HEK293T (cell line): ENCODE data around the gene GC.

ENCODE experiments used
- CTCF ChIA-PET: fragments of 350-600 bp; formaldehyde crosslinking; extraction: SDS; loops from one replicate; lab custom pipeline; 2021; ENCODE audit warnings: antibody characterized with exemption, inconsistent platforms; lab: Yijun Ruan, JAX
- POLR2A ChIA-PET: fragments of 350-600 bp; formaldehyde crosslinking; extraction: SDS; loops from one replicate; lab custom pipeline; 2020; ENCODE audit warnings: antibody characterized with exemption, inconsistent platforms; lab: Yijun Ruan, JAX
- DNase-seq: peaks from one replicate; pipeline ENCODE4 v3.0.0; 2012; ENCODE audit warnings: mixed read lengths; ENCODE audit errors: extremely low spot score
- ARNT ChIP-seq: fragments of 450-650 bp; IDR thresholded peaks from 2 replicates; pipeline ENCODE4 v1.6.1; 2017; ENCODE audit warnings: mild to moderate bottlenecking
- BHLHE40 ChIP-seq: fragments of 450-650 bp; IDR thresholded peaks from 2 replicates; pipeline ENCODE4 v1.6.1; 2016; ENCODE audit warnings: mild to moderate bottlenecking, moderate library complexity, borderline replicate concordance
- CTBP1 ChIP-seq: fragments of 450-650 bp; IDR thresholded peaks from 2 replicates; pipeline ENCODE4 v1.6.1; 2016; ENCODE audit warnings: borderline replicate concordance
- ELF4 ChIP-seq: fragments of 450-650 bp; IDR thresholded peaks from 2 replicates; pipeline ENCODE4 v1.6.1; 2017; ENCODE audit warnings: antibody characterized with exemption
- FOXA1 ChIP-seq: fragments of 450-650 bp; IDR thresholded peaks from 2 replicates; pipeline ENCODE4 v1.6.1; 2016; ENCODE audit warnings: mild to moderate bottlenecking
- FOXK2 ChIP-seq: fragments of 450-650 bp; IDR thresholded peaks from 2 replicates; pipeline ENCODE4 v1.6.1; 2016; ENCODE audit warnings: mild to moderate bottlenecking
- FOXM1 ChIP-seq: fragments of 450-650 bp; IDR thresholded peaks from 2 replicates; pipeline ENCODE4 v1.6.1; 2017; ENCODE audit warnings: mild to moderate bottlenecking, borderline replicate concordance
- HDGF ChIP-seq: fragments of 450-650 bp; IDR thresholded peaks from 2 replicates; pipeline ENCODE4 v1.6.1; 2017; ENCODE audit warnings: antibody characterized with exemption, borderline replicate concordance
- L3MBTL2 ChIP-seq: fragments of 450-650 bp; conservative IDR thresholded peaks from 2 replicates; pipeline ENCODE4 v1.6.1; 2016; ENCODE audit warnings: mild to moderate bottlenecking
- LEF1 ChIP-seq: fragments of 450-650 bp; IDR thresholded peaks from 2 replicates; pipeline ENCODE4 v1.6.1; 2017; ENCODE audit warnings: mild to moderate bottlenecking, borderline replicate concordance
- NFRKB ChIP-seq: fragments of 450-650 bp; IDR thresholded peaks from 2 replicates; pipeline ENCODE4 v1.6.1; 2016; ENCODE audit warnings: mild to moderate bottlenecking, moderate library complexity
- PKNOX1 ChIP-seq: fragments of 450-650 bp; IDR thresholded peaks from 2 replicates; pipeline ENCODE4 v1.6.1; 2016
- SP1 ChIP-seq: fragments of 450-650 bp; IDR thresholded peaks from 2 replicates; pipeline ENCODE4 v1.6.1; 2017
- SUZ12 ChIP-seq: fragments of 450-650 bp; IDR thresholded peaks from 2 replicates; pipeline ENCODE4 v1.6.1; 2016; ENCODE audit warnings: mild to moderate bottlenecking
- TARDBP ChIP-seq: fragments of 450-650 bp; IDR thresholded peaks from 2 replicates; pipeline ENCODE4 v1.6.1; 2016
- ZNF384 ChIP-seq: fragments of 450-650 bp; IDR thresholded peaks from 2 replicates; pipeline ENCODE4 v1.6.1; 2016

GC gene

GRCh38 chr4:71771613-71772012 lies 12.3 kb downstream of the GC start:
- DNase-seq: no peak
- CTCF ChIA-PET: no interaction called here
- TF ChIP-seq FOXA1: no peak
- no peak for TF ChIP-seq TARDBP
- TF ChIP-seq PKNOX1: no peak
- no peak for TF ChIP-seq CTBP1
- no peak for TF ChIP-seq SUZ12
- no peak for TF ChIP-seq FOXM1
- TF ChIP-seq BHLHE40: no peak
- no peak for TF ChIP-seq HDGF
- no peak for TF ChIP-seq FOXK2
- POLR2A ChIA-PET: no interaction called here

GRCh38 chr4:71769434-71769833 lies 14.4 kb downstream of the GC start:
- POLR2A ChIA-PET: no interaction called here
- DNase-seq: no peak
- CTCF ChIA-PET: no interaction called here
- TF ChIP-seq NFRKB (no peak), L3MBTL2 (no peak), BHLHE40 (no peak), SP1 (no peak), FOXA1 (no peak), FOXM1 (no peak), ZNF384 (no peak), HDGF (no peak), PKNOX1 (no peak), LEF1 (no peak), FOXK2 (no peak), ELF4 (no peak), SUZ12 (no peak), ARNT (no peak), TARDBP (no peak), CTBP1 (no peak)

GRCh38 chr4:71768123-71768522 lies 15.8 kb downstream of the GC start:
- DNase-seq: no peak
- POLR2A ChIA-PET: no interaction called here
- TF ChIP-seq TARDBP: no peak
- no peak for TF ChIP-seq FOXK2
- TF ChIP-seq NFRKB: no peak
- TF ChIP-seq ARNT: no peak
- no peak for TF ChIP-seq ZNF384
- TF ChIP-seq L3MBTL2: no peak
- no peak for TF ChIP-seq LEF1
- TF ChIP-seq HDGF: no peak
- TF ChIP-seq SP1: no peak
- no peak for TF ChIP-seq PKNOX1
- no peak for TF ChIP-seq CTBP1
- TF ChIP-seq BHLHE40: no peak
- TF ChIP-seq FOXA1: no peak
- no peak for TF ChIP-seq FOXM1
- no peak for TF ChIP-seq ELF4
- no peak for TF ChIP-seq SUZ12
- CTCF ChIA-PET: no interaction called here

- POLR2A ChIA-PET: no interaction called here
- no peak for DNase-seq
- no peak for TF ChIP-seq ELF4
- TF ChIP-seq L3MBTL2: no peak
- no peak for TF ChIP-seq TARDBP
- no peak for TF ChIP-seq FOXA1
- no peak for TF ChIP-seq ARNT
- no peak for TF ChIP-seq SUZ12
- no peak for TF ChIP-seq NFRKB
- TF ChIP-seq PKNOX1: no peak
- no peak for TF ChIP-seq BHLHE40
- no peak for TF ChIP-seq ZNF384
- no peak for TF ChIP-seq SP1
- TF ChIP-seq FOXM1: no peak
- TF ChIP-seq LEF1: no peak
- no peak for TF ChIP-seq HDGF
- CTCF ChIA-PET: no interaction called here
These were observed 18.0 kb downstream of the GC start for GRCh38 chr4:71765821-71766383.

- ChIA-PET CTCF (no interaction called here), POLR2A (no interaction called here)
- TF ChIP-seq LEF1: no peak
- no peak for TF ChIP-seq PKNOX1
- no peak for TF ChIP-seq ARNT
- no peak for TF ChIP-seq FOXK2
- no peak for TF ChIP-seq HDGF
- TF ChIP-seq FOXA1: no peak
- no peak for TF ChIP-seq FOXM1
- no peak for TF ChIP-seq NFRKB
- no peak for TF ChIP-seq ZNF384
- no peak for TF ChIP-seq ELF4
- no peak for TF ChIP-seq SP1
- no peak for DNase-seq
These were observed 18.5 kb downstream of the GC start for GRCh38 chr4:71765350-71765749.
